Activated CD8-positive, alpha-beta memory T cell treated with anti-CD3 and anti-CD28 coated beads, Interleukin-2, amount 50 U/mL, for 1 hour (primary cell): Measurements from ENCODE around the gene NFAT5.
"Not testable (repeated sequence)": the region's sequence is repeated elsewhere in the genome, so short reads cannot be mapped to it uniquely, and the experiment has no call there.

ENCODE experiments used
- DNase-seq: peaks from one replicate; pipeline ENCODE4 v3.0.0-alpha.2; 2020; ENCODE audit errors: extremely low read depth

Gene NFAT5

GRCh38 chr16:69636563-69637146 lies 70.9 kb downstream of the NFAT5 start:
- not testable (repeated sequence) for DNase-seq

DNA sequence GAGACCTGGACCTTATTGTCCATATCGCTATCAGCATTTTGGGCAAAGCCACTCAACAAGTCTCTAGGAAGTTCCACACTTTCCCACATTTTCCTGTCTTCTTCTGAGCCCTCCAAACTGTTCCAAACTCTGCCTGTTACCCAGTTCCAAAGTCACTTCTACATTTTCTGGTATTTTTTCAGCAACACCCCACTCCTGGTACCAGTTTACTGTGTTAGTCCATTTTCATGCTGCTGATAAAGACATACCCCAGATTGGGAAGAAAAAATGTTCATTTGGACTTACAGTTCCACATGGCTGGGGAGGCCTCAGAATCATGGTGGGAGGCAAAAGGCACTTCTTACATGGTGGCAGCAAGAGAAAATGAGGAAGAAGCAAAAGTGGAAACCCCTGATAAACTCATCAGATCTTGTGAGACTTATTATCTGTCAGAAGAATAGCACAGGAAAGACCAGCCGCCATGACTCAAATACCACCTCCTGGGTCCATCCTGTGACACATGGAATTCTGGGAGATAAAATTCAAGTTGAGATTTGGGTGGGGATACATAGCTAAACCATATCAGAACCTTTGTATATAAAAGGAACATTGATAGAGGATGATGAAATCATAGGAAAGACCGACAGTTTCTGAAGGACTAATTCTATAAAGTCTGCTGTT lies 71.6 kb downstream of the NFAT5 start:
- not testable (repeated sequence) for DNase-seq

DNA sequence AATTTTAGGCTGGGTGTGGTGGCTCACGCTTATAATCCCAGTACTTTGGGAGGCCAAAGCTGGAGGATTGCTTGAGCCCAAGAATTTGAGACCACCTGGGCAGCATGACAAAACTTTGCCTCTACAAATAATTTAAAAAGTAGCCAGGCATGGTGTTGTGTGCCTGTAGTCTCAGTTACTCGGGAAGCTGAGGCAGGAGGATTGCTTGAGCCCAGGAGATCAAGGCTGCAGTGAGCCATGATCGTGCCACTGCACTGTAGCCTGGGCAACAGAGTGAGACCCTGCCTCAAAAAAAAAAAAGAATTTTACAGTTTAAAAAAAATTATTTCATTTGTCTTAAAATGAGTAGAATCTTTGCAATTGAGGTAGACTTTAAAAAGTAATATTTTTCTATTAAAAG lies 78.2 kb downstream of the NFAT5 start:
- DNase-seq = not testable (repeated sequence)

DNA sequence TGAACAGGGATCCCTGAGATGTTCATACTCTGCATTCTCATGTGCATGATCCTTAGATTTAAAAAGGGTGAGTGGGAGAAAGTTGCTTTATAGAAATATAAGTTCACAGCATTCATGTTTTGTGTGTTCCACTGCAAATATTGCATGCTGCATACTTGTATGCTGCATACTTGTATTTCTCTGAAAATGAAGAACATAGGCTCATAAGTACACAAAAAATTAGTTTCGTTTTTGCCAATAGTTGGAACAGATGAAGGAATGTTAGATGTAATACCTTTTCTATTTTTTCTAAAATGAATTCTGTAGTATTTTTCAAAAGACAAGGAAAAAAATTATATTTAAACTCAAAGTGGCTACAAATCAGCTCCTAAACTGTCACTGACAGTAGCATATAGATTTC lies 79.0 kb downstream of the NFAT5 start:
- DNase-seq = no peak

DNA sequence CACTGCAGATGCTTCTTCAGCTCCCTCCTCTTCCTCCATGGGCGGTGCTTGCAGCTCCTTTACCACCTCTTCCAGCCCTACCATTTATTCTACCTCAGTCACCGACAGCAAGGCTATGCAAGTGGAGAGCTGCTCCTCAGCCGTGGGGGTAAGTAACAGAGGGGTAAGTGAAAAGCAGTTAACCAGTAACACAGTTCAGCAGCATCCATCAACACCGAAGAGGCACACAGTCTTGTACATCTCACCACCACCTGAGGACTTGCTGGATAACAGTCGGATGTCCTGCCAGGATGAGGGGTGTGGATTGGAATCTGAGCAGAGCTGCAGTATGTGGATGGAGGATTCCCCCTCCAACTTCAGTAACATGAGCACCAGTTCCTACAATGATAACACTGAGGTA lies 81.3 kb downstream of the NFAT5 start:
- no peak for DNase-seq

GRCh38 chr16:69651217-69651616 lies 85.5 kb downstream of the NFAT5 start:
- no peak for DNase-seq

- no peak for DNase-seq
Observed at GRCh38 chr16:69654280-69654931, 88.6 kb downstream of the NFAT5 start.

GRCh38 chr16:69660166-69660565 lies 94.4 kb downstream of the NFAT5 start:
- DNase-seq = no peak

GRCh38 chr16:69662901-69663300 lies 97.1 kb downstream of the NFAT5 start:
- DNase-seq = no peak

DNA sequence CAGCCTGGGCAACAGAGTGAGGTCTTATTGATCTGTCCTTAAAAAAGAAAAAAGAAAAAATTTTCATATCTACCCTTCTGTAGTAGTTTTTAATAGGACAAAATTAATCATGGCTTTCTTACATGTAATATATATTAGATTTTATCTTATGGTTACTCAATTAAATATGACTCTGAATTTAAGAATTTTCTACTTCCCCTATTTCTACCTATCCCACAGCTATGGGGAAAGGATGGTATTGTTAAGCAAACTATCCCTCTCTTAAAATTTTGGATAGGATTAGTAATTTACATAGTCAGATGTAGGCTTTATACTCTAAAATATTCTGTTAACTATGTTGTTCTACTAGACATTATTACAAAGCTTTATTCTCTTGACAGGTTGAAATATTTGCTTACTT lies 98.1 kb downstream of the NFAT5 start:
- no peak for DNase-seq

DNA sequence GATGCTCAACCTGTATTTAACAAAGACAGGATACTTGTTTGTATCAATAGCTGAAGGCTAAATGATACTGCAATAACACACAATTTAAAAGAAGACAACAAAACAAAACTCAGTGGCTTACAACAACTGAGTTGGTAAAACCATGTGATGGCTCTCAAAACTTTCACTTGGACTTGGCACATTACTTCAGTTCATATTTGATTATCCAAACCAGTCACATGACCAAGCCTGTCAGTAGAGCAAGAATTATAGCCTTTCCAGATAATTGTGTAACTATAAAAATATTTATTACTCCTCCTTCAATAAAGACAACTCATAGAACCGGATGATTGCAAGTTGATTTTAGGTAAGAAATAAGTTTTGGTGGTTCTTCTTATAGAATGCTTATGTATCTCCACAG lies 103.8 kb downstream of the NFAT5 start:
- DNase-seq = no peak

- DNase-seq = no peak
Observed at GRCh38 chr16:69672315-69672997, 106.7 kb downstream of the NFAT5 start.

DNA sequence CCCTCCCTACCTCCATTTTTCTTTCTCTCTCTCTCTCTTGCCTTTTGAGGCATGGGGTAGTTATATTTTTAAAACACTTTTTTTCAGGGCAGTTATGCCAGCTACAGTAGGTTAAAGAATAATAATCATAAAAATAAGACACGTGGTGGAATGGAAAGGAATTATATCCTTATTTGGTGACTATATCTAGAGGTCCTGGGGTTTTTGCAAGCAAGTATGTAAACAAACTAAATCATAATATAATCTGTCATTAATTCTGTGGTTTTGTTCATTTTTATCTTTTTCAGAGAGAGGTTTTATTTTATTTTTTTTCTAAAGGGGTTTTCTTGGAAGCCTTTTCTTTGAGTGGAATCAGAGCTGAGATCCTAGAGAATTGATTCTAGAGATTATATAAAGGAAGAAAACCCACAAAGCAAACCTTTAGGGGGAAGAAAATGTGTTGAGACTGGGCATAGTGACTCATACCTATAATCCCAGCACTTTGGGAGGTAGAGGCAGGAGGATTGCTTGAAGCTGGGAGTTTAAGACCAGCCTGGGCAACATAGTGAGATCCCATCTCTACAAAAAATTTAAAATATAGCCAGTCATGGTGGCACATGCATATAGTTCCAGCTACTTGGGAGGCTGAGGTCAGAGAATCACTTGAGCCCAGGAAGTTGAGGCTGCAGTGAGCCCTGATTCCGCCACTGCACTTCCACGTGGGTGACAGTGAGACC lies 107.4 kb downstream of the NFAT5 start:
- DNase-seq = no peak

- no peak for DNase-seq
Observed at GRCh38 chr16:69680358-69680757, 114.6 kb downstream of the NFAT5 start.

- no peak for DNase-seq
Observed at GRCh38 chr16:69688589-69688988, 122.8 kb downstream of the NFAT5 start.

DNA sequence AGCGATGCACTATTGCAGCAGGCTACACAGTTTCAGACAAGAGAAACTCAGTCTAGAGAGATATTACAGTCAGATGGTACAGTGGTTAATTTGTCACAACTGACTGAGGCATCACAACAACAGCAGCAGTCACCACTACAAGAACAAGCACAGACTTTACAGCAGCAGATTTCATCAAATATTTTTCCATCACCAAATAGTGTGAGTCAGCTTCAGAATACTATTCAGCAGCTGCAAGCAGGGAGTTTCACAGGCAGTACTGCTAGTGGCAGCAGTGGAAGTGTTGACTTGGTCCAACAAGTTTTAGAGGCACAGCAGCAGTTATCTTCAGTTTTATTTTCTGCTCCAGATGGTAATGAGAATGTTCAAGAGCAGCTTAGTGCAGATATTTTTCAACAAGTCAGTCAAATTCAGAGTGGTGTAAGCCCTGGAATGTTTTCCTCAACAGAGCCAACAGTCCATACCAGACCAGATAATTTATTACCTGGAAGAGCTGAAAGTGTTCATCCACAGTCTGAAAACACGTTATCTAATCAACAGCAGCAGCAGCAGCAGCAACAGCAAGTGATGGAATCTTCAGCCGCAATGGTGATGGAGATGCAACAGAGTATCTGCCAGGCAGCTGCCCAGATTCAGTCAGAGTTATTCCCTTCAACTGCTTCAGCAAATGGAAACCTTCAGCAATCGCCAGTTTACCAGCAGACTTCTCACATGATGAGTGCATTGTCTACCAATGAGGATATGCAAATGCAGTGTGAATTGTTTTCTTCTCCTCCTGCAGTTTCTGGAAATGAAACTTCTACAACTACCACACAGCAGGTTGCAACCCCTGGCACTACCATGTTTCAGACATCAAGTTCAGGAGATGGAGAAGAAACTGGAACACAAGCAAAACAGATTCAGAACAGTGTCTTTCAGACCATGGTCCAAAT lies 126.5 kb downstream of the NFAT5 start:
- DNase-seq = no peak

- no peak for DNase-seq
Observed at GRCh38 chr16:69693916-69694315, 128.2 kb downstream of the NFAT5 start.

DNA sequence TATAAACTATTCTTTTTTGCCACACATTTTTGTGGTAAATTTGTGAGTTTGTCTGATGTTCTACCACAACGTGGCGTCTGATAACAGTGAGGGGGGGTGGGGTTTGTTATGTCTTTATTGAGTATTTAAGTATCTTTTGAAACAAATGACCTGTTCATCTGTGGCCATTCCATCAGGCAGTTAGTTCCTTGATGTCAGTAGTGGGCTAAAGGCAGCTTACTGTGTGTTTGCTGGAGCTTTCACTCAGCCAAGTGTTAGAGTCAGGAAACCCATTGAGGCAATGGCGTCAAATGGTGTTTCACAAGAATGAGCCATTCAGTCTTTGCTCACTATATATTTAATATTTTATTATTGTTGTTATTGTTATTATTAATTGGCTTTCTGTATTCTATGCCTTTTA lies 132.6 kb downstream of the NFAT5 start:
- DNase-seq = no peak

DNA sequence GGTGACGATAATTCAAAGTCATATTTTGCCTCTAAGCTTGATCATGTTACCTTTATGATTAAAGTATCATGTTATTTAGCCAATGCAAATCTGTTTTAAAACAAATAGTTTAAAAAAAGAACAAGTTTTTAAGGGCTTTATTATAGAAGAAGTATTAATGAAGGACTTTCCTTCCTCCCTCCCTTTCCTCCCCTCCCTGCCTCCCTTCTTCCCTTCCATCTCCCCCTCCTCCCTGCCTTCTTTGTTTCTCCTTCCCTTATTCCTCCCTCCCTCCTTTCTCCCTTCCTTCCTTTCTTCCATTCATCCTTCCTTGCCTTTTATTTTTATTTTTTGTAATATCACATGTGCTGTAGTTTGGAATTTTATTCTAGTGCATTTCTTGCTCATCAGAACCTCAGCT lies 134.1 kb downstream of the NFAT5 start:
- no peak for DNase-seq

GRCh38 chr16:69701452-69701851 lies 135.7 kb downstream of the NFAT5 start:
- DNase-seq = no peak

- DNase-seq = no peak
Observed at GRCh38 chr16:69701866-69702265, 136.1 kb downstream of the NFAT5 start.
